Breast epithelium (tissue), 3 donors: ENCODE data around the gene FUT8.

Experiments
- POLR2A ChIP-seq: fragments of 450-650 bp; IDR thresholded peaks from one replicate; pipeline ENCODE4 v1.6.1; 2016; ENCODE audit warnings: antibody characterized with exemption, mild to moderate bottlenecking, moderate library complexity
- TF ChIP-seq, protein P1 (sequence below), 3 donors: fragments of 450-650 bp; IDR thresholded peaks; one replicate each; pipeline ENCODE4 v1.5.1; 2016 to 2017; ENCODE audit warnings: antibody characterized with exemption in 3 of 3, mild to moderate bottlenecking in 3 of 3, moderate library complexity in 3 of 3

- TF ChIP-seq, protein P1, sequence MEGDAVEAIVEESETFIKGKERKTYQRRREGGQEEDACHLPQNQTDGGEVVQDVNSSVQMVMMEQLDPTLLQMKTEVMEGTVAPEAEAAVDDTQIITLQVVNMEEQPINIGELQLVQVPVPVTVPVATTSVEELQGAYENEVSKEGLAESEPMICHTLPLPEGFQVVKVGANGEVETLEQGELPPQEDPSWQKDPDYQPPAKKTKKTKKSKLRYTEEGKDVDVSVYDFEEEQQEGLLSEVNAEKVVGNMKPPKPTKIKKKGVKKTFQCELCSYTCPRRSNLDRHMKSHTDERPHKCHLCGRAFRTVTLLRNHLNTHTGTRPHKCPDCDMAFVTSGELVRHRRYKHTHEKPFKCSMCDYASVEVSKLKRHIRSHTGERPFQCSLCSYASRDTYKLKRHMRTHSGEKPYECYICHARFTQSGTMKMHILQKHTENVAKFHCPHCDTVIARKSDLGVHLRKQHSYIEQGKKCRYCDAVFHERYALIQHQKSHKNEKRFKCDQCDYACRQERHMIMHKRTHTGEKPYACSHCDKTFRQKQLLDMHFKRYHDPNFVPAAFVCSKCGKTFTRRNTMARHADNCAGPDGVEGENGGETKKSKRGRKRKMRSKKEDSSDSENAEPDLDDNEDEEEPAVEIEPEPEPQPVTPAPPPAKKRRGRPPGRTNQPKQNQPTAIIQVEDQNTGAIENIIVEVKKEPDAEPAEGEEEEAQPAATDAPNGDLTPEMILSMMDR (IDR thresholded peaks at IDR 0.05) = no peak
- TF ChIP-seq POLR2A = no peak
These were observed 8.9 kb downstream of the FUT8 start for GRCh38 chr14:65421201-65421981.
